GM10266 (cell line): Measurements from ENCODE around the gene CADPS.

ENCODE experiments used
- DNase-seq: peaks from one replicate; pipeline ENCODE4 v3.0.0; 2012; ENCODE audit errors: extremely low spot score
- TF ChIP-seq, protein P1 (sequence below): IDR thresholded peaks from 2 replicates; pipeline ENCODE4 v1.5.1; 2012; ENCODE audit warnings: mild to moderate bottlenecking, low read depth; ENCODE audit not compliant: control insufficient read depth, insufficient read depth; ENCODE audit errors: missing control alignments

The CADPS gene

DNA sequence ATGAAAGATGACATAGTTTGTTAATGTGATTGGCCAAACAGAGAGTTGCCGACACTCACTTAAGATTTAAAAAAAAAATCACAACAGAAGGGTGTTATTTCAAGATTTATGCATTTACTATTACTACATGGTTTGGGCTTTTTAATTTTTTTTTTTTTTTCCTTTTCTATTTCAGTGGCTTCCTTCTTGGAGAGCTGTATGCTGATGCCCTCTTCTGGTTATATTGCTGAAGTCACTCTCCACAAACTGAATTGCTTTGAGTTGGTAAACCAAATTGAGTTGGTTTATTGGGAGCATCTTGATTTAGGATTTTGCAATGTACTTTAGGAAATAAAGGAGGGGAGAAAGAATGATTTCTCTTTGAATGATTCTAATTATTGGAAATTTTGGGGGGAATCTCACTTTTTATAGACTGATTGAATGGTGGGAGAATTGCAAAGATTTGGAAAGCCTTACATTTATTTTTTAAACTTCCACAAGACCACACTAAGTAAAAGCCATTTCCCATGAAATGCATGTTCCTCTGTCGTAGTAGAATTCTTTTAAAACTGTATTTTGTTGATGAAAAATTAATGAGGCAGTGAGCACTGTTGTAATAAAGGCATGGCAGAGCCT, 315.3 kb downstream of the CADPS start:
- TF ChIP-seq, protein P1, sequence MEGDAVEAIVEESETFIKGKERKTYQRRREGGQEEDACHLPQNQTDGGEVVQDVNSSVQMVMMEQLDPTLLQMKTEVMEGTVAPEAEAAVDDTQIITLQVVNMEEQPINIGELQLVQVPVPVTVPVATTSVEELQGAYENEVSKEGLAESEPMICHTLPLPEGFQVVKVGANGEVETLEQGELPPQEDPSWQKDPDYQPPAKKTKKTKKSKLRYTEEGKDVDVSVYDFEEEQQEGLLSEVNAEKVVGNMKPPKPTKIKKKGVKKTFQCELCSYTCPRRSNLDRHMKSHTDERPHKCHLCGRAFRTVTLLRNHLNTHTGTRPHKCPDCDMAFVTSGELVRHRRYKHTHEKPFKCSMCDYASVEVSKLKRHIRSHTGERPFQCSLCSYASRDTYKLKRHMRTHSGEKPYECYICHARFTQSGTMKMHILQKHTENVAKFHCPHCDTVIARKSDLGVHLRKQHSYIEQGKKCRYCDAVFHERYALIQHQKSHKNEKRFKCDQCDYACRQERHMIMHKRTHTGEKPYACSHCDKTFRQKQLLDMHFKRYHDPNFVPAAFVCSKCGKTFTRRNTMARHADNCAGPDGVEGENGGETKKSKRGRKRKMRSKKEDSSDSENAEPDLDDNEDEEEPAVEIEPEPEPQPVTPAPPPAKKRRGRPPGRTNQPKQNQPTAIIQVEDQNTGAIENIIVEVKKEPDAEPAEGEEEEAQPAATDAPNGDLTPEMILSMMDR = peak; percentile 24
- no peak for DNase-seq

DNA sequence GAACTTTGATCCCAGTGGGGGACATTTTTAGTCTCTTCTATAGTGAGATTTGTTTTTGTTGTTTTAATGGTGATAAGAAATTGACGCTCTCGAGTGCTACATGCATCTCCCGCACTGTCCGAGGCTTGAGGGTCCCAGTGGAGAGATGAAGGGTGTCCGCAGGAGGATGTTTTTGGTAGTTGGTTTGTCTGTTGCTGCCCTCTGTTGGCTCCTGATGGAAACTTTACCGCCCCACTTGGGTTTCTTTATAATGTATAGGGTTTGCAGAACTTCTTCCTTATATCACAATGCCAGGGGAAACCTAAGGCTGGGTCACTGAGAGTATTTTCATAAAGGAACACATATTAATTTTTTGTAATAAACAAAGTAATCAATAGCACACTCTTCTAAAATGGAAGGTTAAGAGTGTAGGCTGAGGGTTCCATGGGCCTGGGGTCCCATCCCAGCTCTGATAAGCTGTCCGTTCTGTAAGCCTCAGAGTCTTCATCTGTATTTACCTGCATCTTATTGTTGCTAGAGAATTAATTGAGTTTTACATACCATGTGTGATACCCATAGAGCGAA, 316.6 kb downstream of the CADPS start:
- TF ChIP-seq, protein P1 = peak; percentile 32
- DNase-seq = peak; percentile 25

DNA sequence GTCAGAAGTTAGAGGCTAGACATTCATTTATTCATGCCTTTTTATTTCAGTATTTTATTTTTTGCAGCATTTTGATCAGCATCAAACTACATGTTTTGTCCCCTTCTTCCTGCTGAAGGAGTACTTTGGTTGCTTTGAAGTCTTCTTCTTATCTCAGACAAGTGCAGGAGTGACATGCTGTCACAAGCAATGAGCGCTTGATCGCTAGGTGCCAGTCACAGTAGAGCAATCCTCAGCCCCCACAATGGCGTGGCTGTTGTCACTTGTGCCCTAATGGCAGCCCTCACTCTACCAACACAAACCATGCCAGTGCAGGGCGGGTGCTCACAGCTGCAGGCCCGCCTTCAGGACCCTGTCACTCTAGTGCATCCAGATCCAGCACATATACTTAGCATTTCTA, 317.2 kb downstream of the CADPS start:
- TF ChIP-seq, protein P1 = no peak
- DNase-seq = no peak

DNA sequence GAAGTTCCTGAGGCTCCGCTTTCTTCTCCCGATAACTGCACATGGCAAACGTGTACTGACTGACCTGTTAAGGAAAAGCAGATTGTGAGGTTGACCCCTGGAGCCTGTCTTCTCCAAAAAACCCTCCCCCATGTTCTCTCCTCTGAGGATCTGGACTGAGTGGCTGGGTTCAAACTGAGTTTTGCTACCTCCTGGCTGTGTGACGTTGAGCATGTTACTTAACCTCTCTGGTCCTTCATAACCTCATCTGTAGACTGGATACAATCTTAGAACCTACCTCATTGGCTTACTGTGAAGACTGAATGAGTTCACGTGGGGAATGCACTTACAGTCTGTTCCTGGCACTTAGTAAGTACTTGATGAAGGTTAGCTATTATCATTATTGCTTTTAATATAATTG, 317.8 kb downstream of the CADPS start:
- TF ChIP-seq, protein P1 = no peak
- no peak for DNase-seq

DNA sequence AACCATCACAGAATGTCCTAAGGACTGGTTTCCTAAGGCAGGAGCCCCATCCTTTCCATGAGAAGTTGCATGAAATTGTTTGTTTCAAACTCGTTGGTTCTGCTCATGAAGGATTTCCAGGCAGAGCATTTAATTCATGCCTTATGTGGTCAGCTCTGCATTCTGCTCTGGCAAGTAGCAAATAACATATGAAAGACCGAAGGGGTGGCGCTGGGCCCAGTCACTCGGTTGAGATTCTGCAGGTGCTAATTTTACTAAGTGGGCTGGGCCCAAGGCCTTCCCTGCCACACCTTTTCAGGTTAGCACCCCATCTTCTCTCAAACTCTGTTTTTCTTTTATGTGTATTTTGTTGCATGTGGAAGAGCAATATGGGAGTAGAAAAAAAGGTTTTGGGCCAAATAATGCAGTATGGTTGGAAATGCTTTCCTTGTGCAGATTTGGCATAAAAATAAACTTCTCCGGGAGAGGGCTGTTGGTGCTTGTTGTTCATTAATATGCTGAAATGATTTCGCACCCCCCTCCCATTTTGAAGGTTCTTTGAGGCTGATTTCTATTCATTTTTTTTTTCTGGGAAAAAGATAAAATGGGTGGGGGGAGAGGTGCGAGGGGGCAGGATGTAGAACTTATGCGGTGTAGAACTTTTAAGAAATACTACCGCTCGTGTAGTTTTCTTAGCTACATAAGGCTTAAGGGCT, 318.9 kb downstream of the CADPS start:
- TF ChIP-seq, protein P1 = no peak

DNA sequence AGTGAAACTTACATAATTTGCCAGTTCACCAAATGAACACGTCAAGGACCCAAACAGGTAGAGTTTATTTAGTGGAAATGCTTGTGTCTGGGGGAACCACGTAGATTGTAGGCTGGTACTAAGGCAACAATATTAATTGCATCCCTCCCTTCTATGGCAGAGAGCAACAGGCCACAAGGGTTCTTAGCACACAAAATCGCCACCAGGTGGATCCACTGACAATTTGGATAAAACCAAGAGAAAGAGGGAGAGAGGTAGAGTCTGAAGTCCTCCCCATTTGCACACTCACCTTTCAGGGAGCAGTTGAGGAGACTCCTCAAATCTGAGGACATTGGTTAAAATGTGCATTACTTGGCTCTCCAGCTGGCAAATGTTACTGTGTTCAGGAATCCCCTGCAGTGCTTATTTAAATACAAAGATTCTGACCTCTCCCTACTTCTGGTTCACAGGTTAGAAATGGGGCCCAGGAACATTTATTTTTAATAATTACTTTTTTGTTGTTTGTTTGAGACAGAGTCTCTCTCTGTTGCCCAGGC, 320.9 kb downstream of the CADPS start:
- TF ChIP-seq, protein P1 = no peak
- DNase-seq = no peak

More for the DNA sequence above, 318.9 kb downstream of the CADPS start:
- no peak for DNase-seq

DNA sequence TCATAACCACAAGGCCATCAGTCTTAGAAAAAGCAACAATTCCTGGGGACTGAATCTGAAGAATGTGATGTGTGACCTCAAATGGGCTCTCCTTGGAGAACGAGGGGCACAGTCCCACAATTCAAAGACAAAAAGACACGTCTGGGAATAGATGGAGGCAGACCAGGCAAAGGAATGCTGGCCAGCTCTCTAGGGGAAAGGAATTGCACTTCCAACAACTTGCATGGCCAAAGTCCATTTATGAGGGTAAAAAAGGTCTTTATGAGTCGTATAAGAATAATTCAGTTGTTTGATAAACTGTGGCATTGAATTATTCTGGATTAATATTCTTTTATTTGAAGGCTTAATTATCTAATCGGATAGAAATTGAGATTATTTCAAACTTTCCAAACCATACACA, 321.4 kb downstream of the CADPS start:
- DNase-seq = no peak
- TF ChIP-seq, protein P1 = no peak
